Measurements from ENCODE around the gene ARID5B. TPM values are rescaled to one million over a fixed set of nuclear protein-coding genes. Genes with fewer than 3 reads are reported as not detected.

Gene ARID5B
- total and polyA plus RNA-seq, 2 experiments from 2014 or later: 1.3 to 1.6 TPM

DNA sequence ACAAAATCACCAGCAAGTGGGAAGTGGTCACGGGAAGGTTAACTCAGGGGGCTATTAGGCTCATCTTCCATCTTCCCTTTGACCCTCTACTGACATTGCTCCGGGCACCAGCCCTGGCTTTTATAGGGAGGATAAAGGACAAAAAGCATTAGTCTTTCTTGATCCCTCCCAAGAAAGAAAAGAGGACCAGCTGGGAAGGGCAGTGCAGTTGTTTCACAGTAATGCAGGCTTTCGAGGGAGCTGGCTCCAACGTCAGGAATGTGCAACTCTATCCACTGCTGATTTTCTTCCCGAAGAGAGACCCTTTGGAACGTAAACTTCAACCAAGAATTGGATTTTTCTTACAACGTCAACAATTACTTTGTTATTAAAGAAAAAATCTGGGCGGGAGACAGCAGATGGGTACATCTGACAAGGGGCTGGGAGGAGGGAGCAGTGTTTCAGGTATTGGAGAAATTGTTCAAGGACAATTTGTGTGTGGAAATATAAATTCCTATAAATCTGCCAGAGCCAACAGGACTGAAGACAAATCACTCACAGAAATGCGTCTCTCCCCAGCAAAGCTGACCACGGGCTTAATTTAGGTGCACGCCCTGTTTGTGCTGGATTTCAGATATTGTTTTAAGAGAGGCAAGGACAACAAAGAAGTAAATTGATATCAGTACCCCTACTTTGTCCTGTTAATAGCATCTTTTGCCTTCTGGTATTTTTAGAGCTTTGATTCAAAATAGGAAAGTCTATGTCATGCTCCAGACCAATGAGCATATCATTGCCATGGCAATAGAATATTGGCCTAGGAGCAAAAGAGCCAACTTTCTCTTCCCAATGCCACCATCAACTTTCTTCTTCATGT, 23.4 kb upstream of the ARID5B start:
- TF ChIP-seq CREB1 (CRISPR knock-in tag; IDR thresholded peaks at IDR 0.05; ENCODE audit: low read depth): no peak
- TF ChIP-seq, protein P1, sequence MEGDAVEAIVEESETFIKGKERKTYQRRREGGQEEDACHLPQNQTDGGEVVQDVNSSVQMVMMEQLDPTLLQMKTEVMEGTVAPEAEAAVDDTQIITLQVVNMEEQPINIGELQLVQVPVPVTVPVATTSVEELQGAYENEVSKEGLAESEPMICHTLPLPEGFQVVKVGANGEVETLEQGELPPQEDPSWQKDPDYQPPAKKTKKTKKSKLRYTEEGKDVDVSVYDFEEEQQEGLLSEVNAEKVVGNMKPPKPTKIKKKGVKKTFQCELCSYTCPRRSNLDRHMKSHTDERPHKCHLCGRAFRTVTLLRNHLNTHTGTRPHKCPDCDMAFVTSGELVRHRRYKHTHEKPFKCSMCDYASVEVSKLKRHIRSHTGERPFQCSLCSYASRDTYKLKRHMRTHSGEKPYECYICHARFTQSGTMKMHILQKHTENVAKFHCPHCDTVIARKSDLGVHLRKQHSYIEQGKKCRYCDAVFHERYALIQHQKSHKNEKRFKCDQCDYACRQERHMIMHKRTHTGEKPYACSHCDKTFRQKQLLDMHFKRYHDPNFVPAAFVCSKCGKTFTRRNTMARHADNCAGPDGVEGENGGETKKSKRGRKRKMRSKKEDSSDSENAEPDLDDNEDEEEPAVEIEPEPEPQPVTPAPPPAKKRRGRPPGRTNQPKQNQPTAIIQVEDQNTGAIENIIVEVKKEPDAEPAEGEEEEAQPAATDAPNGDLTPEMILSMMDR (conservative IDR thresholded peaks at IDR 0.05; ENCODE audit: low read depth in 2 of 2): no peak
- TF ChIP-seq ZNF114 (CRISPR knock-in tag; IDR thresholded peaks at IDR 0.05): no peak
- no peak for TF ChIP-seq STAT1 (IDR thresholded peaks at IDR 0.05; ENCODE audit: unreplicated experiment)
- no peak for TF ChIP-seq NANOG (IDR thresholded peaks at IDR 0.05; ENCODE audit: borderline replicate concordance)
- TF ChIP-seq POLR2AphosphoS5 (IDR thresholded peaks at IDR 0.05; ENCODE audit: low read depth): no peak
- TF ChIP-seq, protein P2, sequence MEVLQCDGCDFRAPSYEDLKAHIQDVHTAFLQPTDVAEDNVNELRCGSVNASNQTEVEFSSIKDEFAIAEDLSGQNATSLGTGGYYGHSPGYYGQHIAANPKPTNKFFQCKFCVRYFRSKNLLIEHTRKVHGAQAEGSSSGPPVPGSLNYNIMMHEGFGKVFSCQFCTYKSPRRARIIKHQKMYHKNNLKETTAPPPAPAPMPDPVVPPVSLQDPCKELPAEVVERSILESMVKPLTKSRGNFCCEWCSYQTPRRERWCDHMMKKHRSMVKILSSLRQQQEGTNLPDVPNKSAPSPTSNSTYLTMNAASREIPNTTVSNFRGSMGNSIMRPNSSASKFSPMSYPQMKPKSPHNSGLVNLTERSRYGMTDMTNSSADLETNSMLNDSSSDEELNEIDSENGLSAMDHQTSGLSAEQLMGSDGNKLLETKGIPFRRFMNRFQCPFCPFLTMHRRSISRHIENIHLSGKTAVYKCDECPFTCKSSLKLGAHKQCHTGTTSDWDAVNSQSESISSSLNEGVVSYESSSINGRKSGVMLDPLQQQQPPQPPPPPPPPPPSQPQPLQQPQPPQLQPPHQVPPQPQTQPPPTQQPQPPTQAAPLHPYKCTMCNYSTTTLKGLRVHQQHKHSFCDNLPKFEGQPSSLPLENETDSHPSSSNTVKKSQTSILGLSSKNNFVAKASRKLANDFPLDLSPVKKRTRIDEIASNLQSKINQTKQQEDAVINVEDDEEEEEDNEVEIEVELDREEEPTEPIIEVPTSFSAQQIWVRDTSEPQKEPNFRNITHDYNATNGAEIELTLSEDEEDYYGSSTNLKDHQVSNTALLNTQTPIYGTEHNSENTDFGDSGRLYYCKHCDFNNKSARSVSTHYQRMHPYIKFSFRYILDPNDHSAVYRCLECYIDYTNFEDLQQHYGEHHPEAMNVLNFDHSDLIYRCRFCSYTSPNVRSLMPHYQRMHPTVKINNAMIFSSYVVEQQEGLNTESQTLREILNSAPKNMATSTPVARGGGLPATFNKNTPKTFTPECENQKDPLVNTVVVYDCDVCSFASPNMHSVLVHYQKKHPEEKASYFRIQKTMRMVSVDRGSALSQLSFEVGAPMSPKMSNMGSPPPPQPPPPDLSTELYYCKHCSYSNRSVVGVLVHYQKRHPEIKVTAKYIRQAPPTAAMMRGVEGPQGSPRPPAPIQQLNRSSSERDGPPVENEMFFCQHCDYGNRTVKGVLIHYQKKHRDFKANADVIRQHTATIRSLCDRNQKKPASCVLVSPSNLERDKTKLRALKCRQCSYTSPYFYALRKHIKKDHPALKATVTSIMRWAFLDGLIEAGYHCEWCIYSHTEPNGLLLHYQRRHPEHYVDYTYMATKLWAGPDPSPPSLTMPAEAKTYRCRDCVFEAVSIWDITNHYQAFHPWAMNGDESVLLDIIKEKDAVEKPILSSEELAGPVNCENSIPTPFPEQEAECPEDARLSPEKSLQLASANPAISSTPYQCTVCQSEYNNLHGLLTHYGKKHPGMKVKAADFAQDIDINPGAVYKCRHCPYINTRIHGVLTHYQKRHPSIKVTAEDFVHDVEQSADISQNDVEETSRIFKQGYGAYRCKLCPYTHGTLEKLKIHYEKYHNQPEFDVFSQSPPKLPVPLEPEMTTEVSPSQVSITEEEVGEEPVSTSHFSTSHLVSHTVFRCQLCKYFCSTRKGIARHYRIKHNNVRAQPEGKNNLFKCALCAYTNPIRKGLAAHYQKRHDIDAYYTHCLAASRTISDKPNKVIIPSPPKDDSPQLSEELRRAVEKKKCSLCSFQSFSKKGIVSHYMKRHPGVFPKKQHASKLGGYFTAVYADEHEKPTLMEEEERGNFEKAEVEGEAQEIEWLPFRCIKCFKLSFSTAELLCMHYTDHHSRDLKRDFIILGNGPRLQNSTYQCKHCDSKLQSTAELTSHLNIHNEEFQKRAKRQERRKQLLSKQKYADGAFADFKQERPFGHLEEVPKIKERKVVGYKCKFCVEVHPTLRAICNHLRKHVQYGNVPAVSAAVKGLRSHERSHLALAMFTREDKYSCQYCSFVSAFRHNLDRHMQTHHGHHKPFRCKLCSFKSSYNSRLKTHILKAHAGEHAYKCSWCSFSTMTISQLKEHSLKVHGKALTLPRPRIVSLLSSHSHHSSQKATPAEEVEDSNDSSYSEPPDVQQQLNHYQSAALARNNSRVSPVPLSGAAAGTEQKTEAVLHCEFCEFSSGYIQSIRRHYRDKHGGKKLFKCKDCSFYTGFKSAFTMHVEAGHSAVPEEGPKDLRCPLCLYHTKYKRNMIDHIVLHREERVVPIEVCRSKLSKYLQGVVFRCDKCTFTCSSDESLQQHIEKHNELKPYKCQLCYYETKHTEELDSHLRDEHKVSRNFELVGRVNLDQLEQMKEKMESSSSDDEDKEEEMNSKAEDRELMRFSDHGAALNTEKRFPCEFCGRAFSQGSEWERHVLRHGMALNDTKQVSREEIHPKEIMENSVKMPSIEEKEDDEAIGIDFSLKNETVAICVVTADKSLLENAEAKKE (CRISPR knock-in tag; IDR thresholded peaks at IDR 0.05): no peak
- no peak for TF ChIP-seq EZH2phosphoT487 (IDR thresholded peaks at IDR 0.05; ENCODE audit: unreplicated experiment)
- no peak for TF ChIP-seq EZH2 (IDR thresholded peaks at IDR 0.05; ENCODE audit: low read depth, unreplicated experiment)
- TF ChIP-seq ZNF331 (CRISPR knock-in tag; IDR thresholded peaks at IDR 0.05; ENCODE audit: low read depth): no peak
- no peak for TF ChIP-seq JUNB (IDR thresholded peaks at IDR 0.05; ENCODE audit: unreplicated experiment)
- TF ChIP-seq, protein P3, sequence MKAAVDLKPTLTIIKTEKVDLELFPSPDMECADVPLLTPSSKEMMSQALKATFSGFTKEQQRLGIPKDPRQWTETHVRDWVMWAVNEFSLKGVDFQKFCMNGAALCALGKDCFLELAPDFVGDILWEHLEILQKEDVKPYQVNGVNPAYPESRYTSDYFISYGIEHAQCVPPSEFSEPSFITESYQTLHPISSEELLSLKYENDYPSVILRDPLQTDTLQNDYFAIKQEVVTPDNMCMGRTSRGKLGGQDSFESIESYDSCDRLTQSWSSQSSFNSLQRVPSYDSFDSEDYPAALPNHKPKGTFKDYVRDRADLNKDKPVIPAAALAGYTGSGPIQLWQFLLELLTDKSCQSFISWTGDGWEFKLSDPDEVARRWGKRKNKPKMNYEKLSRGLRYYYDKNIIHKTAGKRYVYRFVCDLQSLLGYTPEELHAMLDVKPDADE (IDR thresholded peaks at IDR 0.05): no peak
- TF ChIP-seq, protein P4, sequence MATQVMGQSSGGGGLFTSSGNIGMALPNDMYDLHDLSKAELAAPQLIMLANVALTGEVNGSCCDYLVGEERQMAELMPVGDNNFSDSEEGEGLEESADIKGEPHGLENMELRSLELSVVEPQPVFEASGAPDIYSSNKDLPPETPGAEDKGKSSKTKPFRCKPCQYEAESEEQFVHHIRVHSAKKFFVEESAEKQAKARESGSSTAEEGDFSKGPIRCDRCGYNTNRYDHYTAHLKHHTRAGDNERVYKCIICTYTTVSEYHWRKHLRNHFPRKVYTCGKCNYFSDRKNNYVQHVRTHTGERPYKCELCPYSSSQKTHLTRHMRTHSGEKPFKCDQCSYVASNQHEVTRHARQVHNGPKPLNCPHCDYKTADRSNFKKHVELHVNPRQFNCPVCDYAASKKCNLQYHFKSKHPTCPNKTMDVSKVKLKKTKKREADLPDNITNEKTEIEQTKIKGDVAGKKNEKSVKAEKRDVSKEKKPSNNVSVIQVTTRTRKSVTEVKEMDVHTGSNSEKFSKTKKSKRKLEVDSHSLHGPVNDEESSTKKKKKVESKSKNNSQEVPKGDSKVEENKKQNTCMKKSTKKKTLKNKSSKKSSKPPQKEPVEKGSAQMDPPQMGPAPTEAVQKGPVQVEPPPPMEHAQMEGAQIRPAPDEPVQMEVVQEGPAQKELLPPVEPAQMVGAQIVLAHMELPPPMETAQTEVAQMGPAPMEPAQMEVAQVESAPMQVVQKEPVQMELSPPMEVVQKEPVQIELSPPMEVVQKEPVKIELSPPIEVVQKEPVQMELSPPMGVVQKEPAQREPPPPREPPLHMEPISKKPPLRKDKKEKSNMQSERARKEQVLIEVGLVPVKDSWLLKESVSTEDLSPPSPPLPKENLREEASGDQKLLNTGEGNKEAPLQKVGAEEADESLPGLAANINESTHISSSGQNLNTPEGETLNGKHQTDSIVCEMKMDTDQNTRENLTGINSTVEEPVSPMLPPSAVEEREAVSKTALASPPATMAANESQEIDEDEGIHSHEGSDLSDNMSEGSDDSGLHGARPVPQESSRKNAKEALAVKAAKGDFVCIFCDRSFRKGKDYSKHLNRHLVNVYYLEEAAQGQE (IDR thresholded peaks at IDR 0.05; ENCODE audit: unreplicated experiment): no peak
- Mint-ChIP-seq H3K36me3 (ENCODE audit: low read depth) (no peaks in the 10 kb centered on the region), H3K4me3 (no peak overlapping the region), H3K27me3 (ENCODE audit: insufficient read depth, low read depth, poor library complexity) (no peaks in the 10 kb centered on the region), H3K9me3 (no peaks in the 10 kb centered on the region), H3K27ac (no peak overlapping the region), H3K4me1 (no peaks in the 10 kb centered on the region)
- Histone ChIP-seq H2AFZ (no peak overlapping the region), H3K79me2 (replicated peaks; ENCODE audit: insufficient read depth) (no peaks in the 10 kb centered on the region), H3K9me2 (ENCODE audit: insufficient read depth) (no peaks in the 10 kb centered on the region), H3K4me2 (no peak overlapping the region), H3K27ac (ENCODE audit: low read depth) (no peak overlapping the region), H3K4me1 (ENCODE audit: insufficient read depth) (no peaks in the 10 kb centered on the region), H3K27me3 (ENCODE audit: insufficient read depth) (no peaks in the 10 kb centered on the region), H3K4me3 (no peak overlapping the region), H3F3A (replicated peaks; ENCODE audit: low read depth) (no peaks in the 10 kb centered on the region), H3K36me3 (ENCODE audit: insufficient read depth) (no peaks in the 10 kb centered on the region), H4K20me1 (replicated peaks; ENCODE audit: insufficient read depth) (no peaks in the 10 kb centered on the region; the same call in 1 of the 2 replicates)
- no peak for ATAC-seq
- DNase-seq (ENCODE audit: low spot score): no peak

Data from GM23338 (cell line).